Brain microvascular endothelial cell (primary cell): ENCODE data around the gene FSHR.

ENCODE experiments used
- DNase-seq: peaks from one replicate; pipeline ENCODE4 v3.0.0-alpha.2; 2020
- H3K27ac ChIP-seq: fragments of 250-450 bp; sonication (Bioruptor Pico); 2 replicates; pipeline ENCODE4 v1.5.1; 2020; ENCODE audit warnings: mild to moderate bottlenecking, moderate library complexity
- H3K27me3 ChIP-seq: fragments of 250-450 bp; sonication (Bioruptor Pico); replicated peaks from 2 replicates; pipeline ENCODE4 v1.5.1; 2020; ENCODE audit warnings: mild to moderate bottlenecking
- H3K36me3 ChIP-seq: fragments of 250-450 bp; sonication (Bioruptor Pico); replicated peaks from 2 replicates; pipeline ENCODE4 v1.5.1; 2020; ENCODE audit warnings: mild to moderate bottlenecking
- H3K4me3 ChIP-seq: 2 replicates; pipeline ENCODE4 v1.5.1; 2011; ENCODE audit warnings: low read depth, mild to moderate bottlenecking, control low read depth, low read length, moderate library complexity
- in situ Hi-C: cut with HindIII; loops from 2 replicates; pipeline ENCODE4 v1.10.0; 2017; ENCODE audit warnings: low sequenced_read_pairs, low pct_ligation_motif_present
- TF ChIP-seq, protein P1 (sequence below): IDR thresholded peaks from 2 replicates; pipeline ENCODE4 v1.5.1; 2011; ENCODE audit warnings: low read depth, mild to moderate bottlenecking, moderate library complexity, low read length, control low read depth, inconsistent platforms; ENCODE audit errors: missing control alignments

Gene FSHR

DNA sequence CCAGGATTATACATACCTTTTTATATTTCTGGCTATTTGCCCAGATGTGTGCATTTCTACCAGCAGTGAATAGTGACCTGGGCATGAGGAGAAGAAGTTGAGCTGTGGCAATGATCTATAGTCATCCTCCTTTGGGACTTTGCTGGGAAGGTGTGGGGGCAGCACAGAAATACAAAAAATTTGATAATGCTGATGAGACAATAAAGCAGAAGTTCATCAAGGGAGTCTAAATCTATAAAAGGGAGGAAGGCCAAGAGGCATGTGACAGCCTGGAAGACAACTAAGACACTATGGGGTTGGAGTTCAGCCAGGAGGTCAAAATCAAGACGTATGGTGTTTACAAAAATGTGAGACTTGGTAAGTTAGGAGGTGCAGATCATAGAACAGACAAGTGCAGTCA is 52.2 kb downstream of the FSHR start:
- Histone ChIP-seq H3K27ac (no peak overlapping the region), H3K36me3 (no peaks in the 10 kb centered on the region), H3K4me3 (no peak overlapping the region), H3K27me3 (no peaks in the 10 kb centered on the region)
- DNase-seq = no peak
- in situ Hi-C loops = no loop called here
- TF ChIP-seq, protein P1, sequence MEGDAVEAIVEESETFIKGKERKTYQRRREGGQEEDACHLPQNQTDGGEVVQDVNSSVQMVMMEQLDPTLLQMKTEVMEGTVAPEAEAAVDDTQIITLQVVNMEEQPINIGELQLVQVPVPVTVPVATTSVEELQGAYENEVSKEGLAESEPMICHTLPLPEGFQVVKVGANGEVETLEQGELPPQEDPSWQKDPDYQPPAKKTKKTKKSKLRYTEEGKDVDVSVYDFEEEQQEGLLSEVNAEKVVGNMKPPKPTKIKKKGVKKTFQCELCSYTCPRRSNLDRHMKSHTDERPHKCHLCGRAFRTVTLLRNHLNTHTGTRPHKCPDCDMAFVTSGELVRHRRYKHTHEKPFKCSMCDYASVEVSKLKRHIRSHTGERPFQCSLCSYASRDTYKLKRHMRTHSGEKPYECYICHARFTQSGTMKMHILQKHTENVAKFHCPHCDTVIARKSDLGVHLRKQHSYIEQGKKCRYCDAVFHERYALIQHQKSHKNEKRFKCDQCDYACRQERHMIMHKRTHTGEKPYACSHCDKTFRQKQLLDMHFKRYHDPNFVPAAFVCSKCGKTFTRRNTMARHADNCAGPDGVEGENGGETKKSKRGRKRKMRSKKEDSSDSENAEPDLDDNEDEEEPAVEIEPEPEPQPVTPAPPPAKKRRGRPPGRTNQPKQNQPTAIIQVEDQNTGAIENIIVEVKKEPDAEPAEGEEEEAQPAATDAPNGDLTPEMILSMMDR = no peak

DNA sequence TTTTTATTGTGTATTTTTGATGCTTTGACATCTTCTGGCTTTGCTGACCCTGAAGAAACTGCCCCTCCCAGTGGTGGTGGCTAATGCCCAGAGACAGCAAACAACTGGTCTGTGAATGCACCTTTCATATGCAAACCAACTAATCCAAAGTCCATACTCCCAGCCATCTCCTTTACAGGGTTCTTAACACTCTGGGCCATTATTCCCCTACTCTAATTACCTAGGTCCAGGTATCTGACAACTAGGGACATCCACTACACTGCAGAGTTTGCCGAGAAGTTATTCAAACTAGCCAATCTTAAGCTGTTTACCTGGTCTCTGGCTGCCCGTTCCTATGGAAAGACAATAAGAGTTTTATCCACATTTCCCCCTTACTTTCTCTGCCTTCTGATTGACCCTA is 73.6 kb downstream of the FSHR start:
- no peak for DNase-seq
- Histone ChIP-seq H3K4me3 (no peak overlapping the region), H3K36me3 (no peaks in the 10 kb centered on the region), H3K27ac (no peak overlapping the region), H3K27me3 (no peaks in the 10 kb centered on the region)
- TF ChIP-seq, protein P1 = no peak
- in situ Hi-C loops = no loop called here

DNA sequence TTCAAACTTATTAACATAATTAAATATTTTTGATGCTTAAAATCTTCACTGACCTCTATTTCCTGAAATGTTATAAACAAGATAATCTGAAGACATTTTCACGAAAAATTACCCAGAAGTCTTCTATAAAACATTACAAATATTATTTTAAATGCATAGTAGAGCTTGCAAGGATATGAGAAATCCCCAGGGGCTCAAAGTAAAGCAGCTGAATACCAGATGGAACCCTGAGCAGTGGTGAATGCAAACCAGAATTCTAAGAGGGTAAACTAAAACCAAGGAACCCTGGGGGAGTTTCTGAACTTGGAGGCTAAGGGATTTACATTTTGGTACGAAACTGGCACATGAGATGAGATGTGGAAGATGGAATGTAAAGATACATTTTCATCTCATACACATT is 83.6 kb downstream of the FSHR start:
- DNase-seq = no peak
- in situ Hi-C loops = no loop called here

DNA sequence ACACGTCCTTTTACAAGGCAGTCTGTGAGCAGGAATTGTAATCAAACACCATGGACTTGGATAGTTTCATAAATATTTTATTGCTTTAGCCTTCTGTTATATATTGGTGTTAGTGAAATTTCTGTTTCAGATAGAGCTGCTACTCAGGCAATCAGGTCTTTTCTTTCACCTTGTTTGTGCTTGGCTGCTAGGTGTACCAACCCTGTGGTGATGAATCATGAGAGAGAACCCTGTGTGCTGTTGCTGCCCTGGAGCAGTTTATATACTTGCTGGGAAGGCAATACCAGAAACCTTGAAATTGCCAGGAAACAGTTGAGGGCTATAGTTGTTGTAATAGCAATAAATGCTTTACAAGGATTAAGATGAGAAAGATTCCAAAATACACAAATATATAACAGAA is 84.5 kb downstream of the FSHR start:
- DNase-seq = no peak
- in situ Hi-C loops = no loop called here
- H3K27ac ChIP-seq = no peak overlapping the region
- TF ChIP-seq, protein P1 = no peak
- no peaks in the 10 kb centered on the region for H3K36me3 ChIP-seq
- no peak overlapping the region for H3K4me3 ChIP-seq
- H3K27me3 ChIP-seq = no peaks in the 10 kb centered on the region

More for the DNA sequence above, 83.6 kb downstream of the FSHR start:
- TF ChIP-seq, protein P1 = no peak
- H3K36me3 ChIP-seq = no peaks in the 10 kb centered on the region
- H3K4me3 ChIP-seq = no peak overlapping the region
- H3K27ac ChIP-seq = no peak overlapping the region
- no peaks in the 10 kb centered on the region for H3K27me3 ChIP-seq

DNA sequence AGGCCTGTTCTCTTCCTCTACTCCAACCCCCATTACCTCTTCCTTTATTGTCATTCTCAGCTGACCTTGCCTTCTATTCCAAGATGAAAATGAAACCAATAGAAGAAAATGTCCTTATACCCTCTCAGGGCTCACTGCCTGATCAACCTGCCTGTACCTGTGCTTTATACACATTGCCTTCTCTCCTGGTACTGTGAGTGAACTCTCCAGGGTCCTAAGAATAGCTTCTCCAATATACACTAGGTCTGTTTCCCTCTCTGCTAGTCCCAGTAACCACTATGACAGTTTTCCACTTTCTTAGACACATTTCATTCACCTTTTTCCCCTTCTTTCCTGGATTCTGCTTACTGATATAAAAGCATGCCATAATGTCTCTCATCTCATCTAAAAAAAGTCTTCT is 85.7 kb downstream of the FSHR start:
- TF ChIP-seq, protein P1 = no peak
- Histone ChIP-seq H3K4me3 (no peak overlapping the region), H3K27ac (no peak overlapping the region), H3K27me3 (no peaks in the 10 kb centered on the region), H3K36me3 (no peaks in the 10 kb centered on the region)
- in situ Hi-C loops = no loop called here
- no peak for DNase-seq

DNA sequence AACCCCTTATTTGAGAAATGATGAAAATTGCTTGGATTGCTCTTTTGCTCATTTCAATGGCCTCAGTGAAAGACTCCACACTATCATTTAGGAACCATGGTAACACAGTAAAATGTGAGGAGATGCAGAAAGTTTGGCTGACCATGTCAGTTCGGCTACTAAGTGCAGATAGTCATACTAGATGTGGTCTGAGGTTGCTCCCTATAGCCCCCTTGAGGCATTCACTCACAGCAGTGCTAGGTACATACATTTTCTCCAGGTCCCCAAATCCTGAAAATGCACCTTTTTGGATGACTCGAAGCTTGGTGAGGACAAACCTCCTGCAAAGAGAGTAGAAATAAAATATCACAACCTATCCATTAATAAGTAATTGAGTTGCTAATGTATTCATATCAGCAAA is 86.3 kb downstream of the FSHR start:
- in situ Hi-C loops = no loop called here
- TF ChIP-seq, protein P1 = no peak
- H3K36me3 ChIP-seq = no peaks in the 10 kb centered on the region
- no peaks in the 10 kb centered on the region for H3K27me3 ChIP-seq
- H3K4me3 ChIP-seq = no peak overlapping the region
- no peak overlapping the region for H3K27ac ChIP-seq
- DNase-seq = no peak
